Measurements from ENCODE around the gene CLEC4M.

- TF ChIP-seq, protein P1, sequence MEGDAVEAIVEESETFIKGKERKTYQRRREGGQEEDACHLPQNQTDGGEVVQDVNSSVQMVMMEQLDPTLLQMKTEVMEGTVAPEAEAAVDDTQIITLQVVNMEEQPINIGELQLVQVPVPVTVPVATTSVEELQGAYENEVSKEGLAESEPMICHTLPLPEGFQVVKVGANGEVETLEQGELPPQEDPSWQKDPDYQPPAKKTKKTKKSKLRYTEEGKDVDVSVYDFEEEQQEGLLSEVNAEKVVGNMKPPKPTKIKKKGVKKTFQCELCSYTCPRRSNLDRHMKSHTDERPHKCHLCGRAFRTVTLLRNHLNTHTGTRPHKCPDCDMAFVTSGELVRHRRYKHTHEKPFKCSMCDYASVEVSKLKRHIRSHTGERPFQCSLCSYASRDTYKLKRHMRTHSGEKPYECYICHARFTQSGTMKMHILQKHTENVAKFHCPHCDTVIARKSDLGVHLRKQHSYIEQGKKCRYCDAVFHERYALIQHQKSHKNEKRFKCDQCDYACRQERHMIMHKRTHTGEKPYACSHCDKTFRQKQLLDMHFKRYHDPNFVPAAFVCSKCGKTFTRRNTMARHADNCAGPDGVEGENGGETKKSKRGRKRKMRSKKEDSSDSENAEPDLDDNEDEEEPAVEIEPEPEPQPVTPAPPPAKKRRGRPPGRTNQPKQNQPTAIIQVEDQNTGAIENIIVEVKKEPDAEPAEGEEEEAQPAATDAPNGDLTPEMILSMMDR (IDR thresholded peaks at IDR 0.05), result no peak
- TF ChIP-seq POLR2A (IDR thresholded peaks at IDR 0.05), result no peak
Observed at GRCh38 chr19:7715671-7716070, 47.4 kb upstream of the CLEC4M start.
